B cell (primary cell): ENCODE data around the gene USP46.

ENCODE experiments used
- EZH2 ChIP-seq: IDR thresholded peaks from 2 replicates; pipeline ENCODE4 v1.6.1; 2012; ENCODE audit warnings: borderline replicate concordance, low read depth, mild to moderate bottlenecking, moderate library complexity, low read length; ENCODE audit not compliant: insufficient read depth, poor library complexity, severe bottlenecking
- TF ChIP-seq, protein P1 (sequence below): fragments of 200-600 bp; IDR thresholded peaks from one replicate; pipeline ENCODE4 v1.8.0; 2022; ENCODE audit warnings: antibody characterized with exemption, mild to moderate bottlenecking

DNA sequence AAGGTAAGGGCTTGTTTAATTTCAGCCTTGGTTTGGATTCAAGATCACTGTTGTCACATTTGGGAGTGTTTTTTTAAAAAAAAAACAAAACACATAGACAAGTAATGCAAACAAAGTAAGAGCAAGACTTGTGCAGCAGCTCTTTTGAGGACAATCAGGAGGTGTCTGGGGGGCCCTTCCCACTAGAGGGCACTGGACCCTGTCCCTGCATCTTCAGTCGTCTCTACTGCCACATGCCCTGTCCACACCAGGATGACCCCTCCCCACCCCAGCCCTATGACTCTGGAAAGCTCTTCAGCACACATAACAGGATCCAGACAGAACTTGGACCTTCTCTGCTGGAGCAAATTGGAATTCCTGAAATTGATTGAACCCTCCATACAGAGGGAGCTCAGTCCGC is 71.0 kb downstream of the USP46 start:
- TF ChIP-seq, protein P1, sequence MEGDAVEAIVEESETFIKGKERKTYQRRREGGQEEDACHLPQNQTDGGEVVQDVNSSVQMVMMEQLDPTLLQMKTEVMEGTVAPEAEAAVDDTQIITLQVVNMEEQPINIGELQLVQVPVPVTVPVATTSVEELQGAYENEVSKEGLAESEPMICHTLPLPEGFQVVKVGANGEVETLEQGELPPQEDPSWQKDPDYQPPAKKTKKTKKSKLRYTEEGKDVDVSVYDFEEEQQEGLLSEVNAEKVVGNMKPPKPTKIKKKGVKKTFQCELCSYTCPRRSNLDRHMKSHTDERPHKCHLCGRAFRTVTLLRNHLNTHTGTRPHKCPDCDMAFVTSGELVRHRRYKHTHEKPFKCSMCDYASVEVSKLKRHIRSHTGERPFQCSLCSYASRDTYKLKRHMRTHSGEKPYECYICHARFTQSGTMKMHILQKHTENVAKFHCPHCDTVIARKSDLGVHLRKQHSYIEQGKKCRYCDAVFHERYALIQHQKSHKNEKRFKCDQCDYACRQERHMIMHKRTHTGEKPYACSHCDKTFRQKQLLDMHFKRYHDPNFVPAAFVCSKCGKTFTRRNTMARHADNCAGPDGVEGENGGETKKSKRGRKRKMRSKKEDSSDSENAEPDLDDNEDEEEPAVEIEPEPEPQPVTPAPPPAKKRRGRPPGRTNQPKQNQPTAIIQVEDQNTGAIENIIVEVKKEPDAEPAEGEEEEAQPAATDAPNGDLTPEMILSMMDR: no peak
- TF ChIP-seq EZH2: no peak
